ENCODE data around the gene IMPDH2. TPM values are rescaled to one million over a fixed set of nuclear protein-coding genes. Genes with fewer than 3 reads are reported as not detected.
A peak's percentile ranks its signal among the peaks of the same experiment; 100 is the strongest.

IMPDH2 gene
- total RNA-seq, 1 donor from 2014 or later = 271 TPM

GRCh38 chr3:49021213-49021812, 7.9 kb downstream of the IMPDH2 start:
- Mint-ChIP-seq H3K36me3 (peaks cover 18% of the 10 kb centered on the region), H3K4me1 (peaks cover 22% of the 10 kb centered on the region), H3K27ac (peak overlapping the region; percentile 97), H3K9me3 (no peaks in the 10 kb centered on the region), H3K27me3 (ENCODE audit: insufficient read depth, low read depth) (peaks cover 7% of the 10 kb centered on the region), H3K4me3 (peak overlapping the region; percentile 97)
- H3K27ac ChIP-seq = peak overlapping the region; percentile 93
- H2AFZ ChIP-seq (replicated peaks) = no peak overlapping the region
- peak; percentile 100 for DNase-seq (ENCODE audit: low spot score)
- peaks cover 77% of the 10 kb centered on the region for H3F3A ChIP-seq (ENCODE audit: low read depth)
- peak overlapping the region; percentile 75 for H3K9ac ChIP-seq
- no peaks in the 10 kb centered on the region for H3K27me3 ChIP-seq
- TF ChIP-seq EZH2 (IDR thresholded peaks at IDR 0.05) (no peak), EZH2phosphoT487 (IDR thresholded peaks at IDR 0.05) (no peak), CTCF (IDR thresholded peaks at IDR 0.05) (no peak)
- peaks cover 25% of the 10 kb centered on the region for H4K20me1 ChIP-seq (ENCODE audit: low read depth)
- no peaks in the 10 kb centered on the region for H3K36me3 ChIP-seq
- H3K9me3 ChIP-seq (ENCODE audit: low read depth) = no peaks in the 10 kb centered on the region
- peak overlapping the region; percentile 73 for H3K4me3 ChIP-seq
- peaks cover 44% of the 10 kb centered on the region for H3K79me2 ChIP-seq (ENCODE audit: low read depth)
- peak overlapping the region; percentile 82 for H3K4me2 ChIP-seq
- H3K4me1 ChIP-seq = peaks cover 15% of the 10 kb centered on the region

- Histone ChIP-seq H3F3A (ENCODE audit: low read depth) (peaks cover 76% of the 10 kb centered on the region), H3K4me1 (peaks cover 15% of the 10 kb centered on the region), H3K79me2 (ENCODE audit: low read depth) (peaks cover 44% of the 10 kb centered on the region), H3K36me3 (no peaks in the 10 kb centered on the region), H2AFZ (replicated peaks) (no peak overlapping the region), H4K20me1 (ENCODE audit: low read depth) (peaks cover 32% of the 10 kb centered on the region), H3K4me2 (peak overlapping the region; percentile 82), H3K27me3 (no peaks in the 10 kb centered on the region), H3K27ac (peak overlapping the region; percentile 63), H3K4me3 (peak overlapping the region; percentile 73), H3K9ac (peak overlapping the region; percentile 75), H3K9me3 (ENCODE audit: low read depth) (no peaks in the 10 kb centered on the region)
- Mint-ChIP-seq H3K4me3 (peak overlapping the region; percentile 97), H3K27me3 (ENCODE audit: insufficient read depth, low read depth) (peaks cover 7% of the 10 kb centered on the region), H3K27ac (no peak overlapping the region), H3K4me1 (peaks cover 26% of the 10 kb centered on the region), H3K36me3 (peaks cover 18% of the 10 kb centered on the region), H3K9me3 (no peaks in the 10 kb centered on the region)
- TF ChIP-seq CTCF (IDR thresholded peaks at IDR 0.05) (no peak), EZH2phosphoT487 (IDR thresholded peaks at IDR 0.05) (no peak)
- peak; percentile 78 for DNase-seq (ENCODE audit: low spot score)
Observed at GRCh38 chr3:49020330-49021212, 8.6 kb downstream of the IMPDH2 start.

- peaks cover 7% of the 10 kb centered on the region for H3K27me3 Mint-ChIP-seq (ENCODE audit: insufficient read depth, low read depth)
- Histone ChIP-seq H2AFZ (replicated peaks) (no peak overlapping the region), H3K4me2 (peak overlapping the region; percentile 82), H3K36me3 (no peaks in the 10 kb centered on the region), H3K4me1 (peaks cover 15% of the 10 kb centered on the region), H3F3A (ENCODE audit: low read depth) (peaks cover 78% of the 10 kb centered on the region), H3K4me3 (peak overlapping the region; percentile 73), H3K9ac (peak overlapping the region; percentile 75), H3K27me3 (no peaks in the 10 kb centered on the region), H3K27ac (no peak overlapping the region), H4K20me1 (ENCODE audit: low read depth) (peaks cover 38% of the 10 kb centered on the region), H3K79me2 (ENCODE audit: low read depth) (peaks cover 44% of the 10 kb centered on the region), H3K9me3 (ENCODE audit: low read depth) (no peaks in the 10 kb centered on the region)
- no peak for TF ChIP-seq CTCF (IDR thresholded peaks at IDR 0.05)
- TF ChIP-seq EZH2phosphoT487 (IDR thresholded peaks at IDR 0.05) = no peak
- no peak for TF ChIP-seq EZH2 (IDR thresholded peaks at IDR 0.05)
- H3K4me1 Mint-ChIP-seq = peaks cover 26% of the 10 kb centered on the region
- no peaks in the 10 kb centered on the region for H3K9me3 Mint-ChIP-seq
- H3K36me3 Mint-ChIP-seq = peaks cover 19% of the 10 kb centered on the region
- H3K4me3 Mint-ChIP-seq = peak overlapping the region; percentile 97
- DNase-seq (ENCODE audit: low spot score) = no peak
- no peak overlapping the region for H3K27ac Mint-ChIP-seq
Observed at GRCh38 chr3:49019941-49020329, 9.3 kb downstream of the IMPDH2 start.

Data from neural progenitor cell (in vitro differentiated cells).